ENCODE measurements around the gene CASZ1.

Gene CASZ1

GRCh38 chr1:10703702-10704101, 92.7 kb downstream of the CASZ1 start:
- no peak for DNase-seq

- no peak for DNase-seq
Measured at GRCh38 chr1:10701145-10701544, 95.3 kb downstream of the CASZ1 start.

- DNase-seq: no peak
Measured at GRCh38 chr1:10699470-10699835, 97.0 kb downstream of the CASZ1 start.

- DNase-seq: no peak
Measured at GRCh38 chr1:10698726-10699469, 97.5 kb downstream of the CASZ1 start.

GRCh38 chr1:10697621-10698160, 98.8 kb downstream of the CASZ1 start:
- no peak for DNase-seq

- no peak for DNase-seq
Measured at GRCh38 chr1:10696977-10697376, 99.5 kb downstream of the CASZ1 start.

- peak; percentile 76 to 78 for DNase-seq
Measured at GRCh38 chr1:10694633-10695627, 101.5 kb downstream of the CASZ1 start.

- DNase-seq: peak; percentile 21 to 38
Measured at GRCh38 chr1:10694274-10694632, 102.2 kb downstream of the CASZ1 start.

- peak; percentile 36 to 56 for DNase-seq
Measured at GRCh38 chr1:10693497-10694273, 102.8 kb downstream of the CASZ1 start.

GRCh38 chr1:10693152-10693496, 103.3 kb downstream of the CASZ1 start:
- DNase-seq: no peak

GRCh38 chr1:10692401-10693021, 103.9 kb downstream of the CASZ1 start:
- DNase-seq: peak in 1 of 2 donors; percentile 22

GRCh38 chr1:10691740-10692125, 104.7 kb downstream of the CASZ1 start:
- peak in 1 of 2 donors; percentile 6 for DNase-seq

- DNase-seq: no peak
Measured at GRCh38 chr1:10691075-10691739, 105.2 kb downstream of the CASZ1 start.

GRCh38 chr1:10690484-10690883, 106.0 kb downstream of the CASZ1 start:
- no peak for DNase-seq

GRCh38 chr1:10688409-10688786, 108.0 kb downstream of the CASZ1 start:
- DNase-seq: no peak

- no peak for DNase-seq
Measured at GRCh38 chr1:10687782-10688408, 108.6 kb downstream of the CASZ1 start.

- no peak for DNase-seq
Measured at GRCh38 chr1:10687251-10687651, 109.2 kb downstream of the CASZ1 start.

- DNase-seq: no peak
Measured at GRCh38 chr1:10686404-10687040, 109.9 kb downstream of the CASZ1 start.

GRCh38 chr1:10685808-10686403, 110.5 kb downstream of the CASZ1 start:
- no peak for DNase-seq

GRCh38 chr1:10685196-10685807, 111.1 kb downstream of the CASZ1 start:
- no peak for DNase-seq

Measured in inflammatory macrophage treated with lipopolysaccharide for 1 hour (primary cell).